ENCODE data around the gene PSMB2. TPM values are rescaled to one million over a fixed set of nuclear protein-coding genes. Genes with fewer than 3 reads are reported as not detected.

Gene PSMB2
- total and polyA plus RNA-seq, 2 of the 8 experiments (the other 6 are each of a cell fraction or from before 2014, with no cell fraction given), result 91.4 to 101 TPM

GRCh38 chr1:35561972-35562680, 79.2 kb downstream of the PSMB2 start:
- peaks cover 0 to 23% of the 10 kb centered on the region in 2 experiments for H4K20me1 ChIP-seq (replicated peaks in 1 of 2; ENCODE audit: control insufficient read depth in 1 of 2, insufficient read depth in 2 of 2, low read length in 2 of 2)
- no peak for FAIRE-seq

More at GRCh38 chr1:35561972-35562680, 79.2 kb downstream of the PSMB2 start:
- Histone ChIP-seq H3K14ac (ENCODE audit: insufficient read length) (no peak overlapping the region), H2AFZ (ENCODE audit: low read length) (no peak overlapping the region), H3K79me1 (ENCODE audit: low read depth, low read length) (peaks cover 3% of the 10 kb centered on the region), H4K91ac (replicated peaks; ENCODE audit: insufficient read length, low read length) (no peak overlapping the region), H3K4me1 (replicated peaks in 1 of 4; ENCODE audit: control insufficient read depth in 3 of 4, insufficient read depth in 4 of 4, low read length in 3 of 4) (peaks cover 0 to 5% (median 0%) of the 10 kb centered on the region in 4 experiments; a peak in 3 of 7 replicates), H3K9ac (replicated peaks in 1 of 4; ENCODE audit: extremely low read depth in 1 of 4, low read depth in 3 of 4, low read length in 3 of 4) (no peak overlapping the region), H3K23ac (ENCODE audit: insufficient read length) (no peak overlapping the region), H2BK5ac (ENCODE audit: low read depth, low read length) (no peak overlapping the region), H2AK5ac (ENCODE audit: low read depth, low read length) (no peak overlapping the region), H2BK12ac (ENCODE audit: low read depth, low read length) (no peak overlapping the region), H3K23me2 (ENCODE audit: low read depth, low read length) (peaks cover 7% of the 10 kb centered on the region; the same call in 1 of the 2 replicates), H2BK20ac (ENCODE audit: low read length) (no peak overlapping the region), H3K18ac (ENCODE audit: extremely low read depth, low read length) (no peak overlapping the region), H3K4ac (replicated peaks; ENCODE audit: insufficient read length, low read depth, low read length) (no peak overlapping the region), H3K4me2 (ENCODE audit: insufficient read depth in 1 of 2, low read depth in 2 of 2, low read length in 2 of 2) (no peak overlapping the region), H3K56ac (replicated peaks; ENCODE audit: insufficient read length, low read depth, low read length) (no peak overlapping the region), H4K8ac (ENCODE audit: extremely low read depth, insufficient read depth, low read length) (no peak overlapping the region), H3K4me3 (ENCODE audit: extremely low read depth in 1 of 4, insufficient read depth in 2 of 4, low read depth in 3 of 4, low read length in 4 of 4) (no peak overlapping the region), H2BK15ac (ENCODE audit: low read length) (no peak overlapping the region), H3K27ac (ENCODE audit: low read depth, low read length) (no peak overlapping the region), H3K9me3 (ENCODE audit: insufficient read depth in 2 of 2, low read depth in 1 of 2, low read length in 1 of 2) (no peaks in the 10 kb centered on the region), H4K5ac (ENCODE audit: insufficient read length, low read depth, low read length) (no peak overlapping the region), H2BK120ac (replicated peaks; ENCODE audit: low read depth, low read length) (no peak overlapping the region), H3K27me3 (replicated peaks in 1 of 4; ENCODE audit: control insufficient read depth in 3 of 4, extremely low read depth in 1 of 4, insufficient read depth in 3 of 4, low read length in 3 of 4) (no peaks in the 10 kb centered on the region), H3K36me3 (ENCODE audit: control insufficient read depth in 2 of 4, insufficient read depth in 4 of 4, low read length in 3 of 4) (peaks cover 14 to 25% (median 19%) of the 10 kb centered on the region in 4 experiments; a peak in 6 of 8 replicates), H3K79me2 (ENCODE audit: control insufficient read depth in 1 of 2, insufficient read depth in 2 of 2, low read length in 2 of 2) (peaks cover 0 to 6% of the 10 kb centered on the region in 2 experiments; a peak in 1 of 4 replicates)
- POLR2A ChIA-PET (ENCODE audit: partially characterized antibody), result interaction anchor here (0.5 to 1.2 kb wide), 4 partner anchors 10 to 165 kb away, joined by 3 read pairs; no protein-coding TSS in a partner anchor
- DNase-seq (ENCODE audit: low read depth in 1 of 2, low spot score in 2 of 2), result no peak
- TF ChIP-seq SP4 (IDR thresholded peaks at IDR 0.05; ENCODE audit: low read length) (no peak), CHD1 (IDR thresholded peaks at IDR 0.05; ENCODE audit: low read depth, low read length) (no peak), ZNF274 (IDR thresholded peaks at IDR 0.05; ENCODE audit: borderline replicate concordance, extremely low read depth, low read length) (no peak)
- WGBS, 2 experiments (ENCODE audit: extremely low coverage in 1 of 2, insufficient coverage in 1 of 2, insufficient read length in 1 of 2, insufficient replicate concordance in 2 of 2, low coverage in 1 of 2, low lambda C conversion rate in 2 of 2, missing lambda C conversion rate in 1 of 2), result 94% methylated on average over 15 of the region's 15 CpGs; no CpG with 5 or more reads in 1 of the 2 experiments
- CTCF ChIA-PET (ENCODE audit: partially characterized antibody), result interaction anchor here (1.0 to 7.6 kb wide), 7 partner anchors 9 to 208 kb away, joined by 3 to 72 read pairs (median 4); partner anchors contain the start of gene CLSPN

All from H1 (cell line).